OCI-LY7 (cell line): ENCODE results near the gene ARRDC5. TPM values are rescaled to one million over a fixed set of nuclear protein-coding genes. Genes with fewer than 3 reads are reported as not detected.
"Not testable (repeated sequence)": the region's sequence is repeated elsewhere in the genome, so short reads cannot be mapped to it uniquely, and the experiment has no call there.

Experiments used
- BruUV-seq: library from RNA; stranded (reverse); fragments of 400-500 nt; replicated peaks from 2 replicates; lab custom pipeline; 2021; lab: Mats Ljungman, UMichigan
- CTCF ChIA-PET: fragments of 300-600 bp; sonication (Branson Sonifier 250); formaldehyde crosslinking; loops from one replicate; lab custom pipeline; 2022; ENCODE audit warnings: antibody characterized with exemption; ENCODE audit not compliant: unreplicated experiment; lab: Charles Lee
- POLR2A ChIA-PET: fragments of 300-600 bp; sonication (Branson Sonifier 250); formaldehyde crosslinking; loops from one replicate; lab custom pipeline; 2022; ENCODE audit warnings: antibody characterized with exemption; lab: Charles Lee
- DNase-seq: peaks from one replicate; pipeline ENCODE4 v3.0.0-alpha.2; 2015; ENCODE audit warnings: low spot score
- H2AFZ ChIP-seq: fragments of 200-600 bp; sonication (generic), shearing (Covaris generic); 2 replicates; pipeline ENCODE4 v1.6.1; 2014; ENCODE audit warnings: mild to moderate bottlenecking, antibody characterized with exemption, low read length, moderate library complexity
- H3K27ac ChIP-seq: fragments of 200-600 bp; sonication (generic); 2 replicates; pipeline ENCODE4 v1.5.1; 2014; ENCODE audit warnings: mixed run types, low read depth, mild to moderate bottlenecking, moderate library complexity, low read length, inconsistent platforms; ENCODE audit not compliant: poor library complexity, severe bottlenecking
- H3K36me3 ChIP-seq: fragments of 200-600 bp; sonication (generic); 2 replicates; pipeline ENCODE4 v1.6.1; 2014; ENCODE audit warnings: mild to moderate bottlenecking, antibody characterized with exemption, low read length, moderate library complexity, mixed read lengths; ENCODE audit not compliant: insufficient read depth
- H3K4me1 ChIP-seq: fragments of 200-600 bp; sonication (generic); 2 replicates; pipeline ENCODE4 v1.5.1; 2014; ENCODE audit warnings: mild to moderate bottlenecking, low read length; ENCODE audit not compliant: insufficient read depth, poor library complexity, severe bottlenecking
- H3K4me2 ChIP-seq: fragments of 200-600 bp; sonication (generic); 2 replicates; pipeline ENCODE4 v1.6.1; 2014; ENCODE audit warnings: mild to moderate bottlenecking, low read length
- H3K4me3 ChIP-seq: fragments of 200-600 bp; sonication (generic); 2 replicates; pipeline ENCODE4 v1.5.1; 2014; ENCODE audit warnings: mild to moderate bottlenecking, low read depth, low read length; ENCODE audit not compliant: poor library complexity, severe bottlenecking
- H3K79me2 ChIP-seq: fragments of 200-600 bp; sonication (generic); 2 replicates; pipeline ENCODE4 v1.6.1; 2016; ENCODE audit warnings: low read depth, mild to moderate bottlenecking, low read length, moderate library complexity, mixed read lengths; ENCODE audit not compliant: insufficient read depth
- H3K9me2 ChIP-seq: fragments of 200-600 bp; sonication (generic); 2 replicates; pipeline ENCODE4 v1.6.1; 2016; ENCODE audit warnings: mild to moderate bottlenecking, low read length, mixed read lengths; ENCODE audit not compliant: insufficient read depth
- H3K9me3 ChIP-seq: fragments of 200-600 bp; sonication (generic); 2 replicates; pipeline ENCODE4 v1.6.1; 2014; ENCODE audit warnings: mild to moderate bottlenecking, mixed run types, low read length, mixed read lengths
- H4K20me1 ChIP-seq: fragments of 200-600 bp; sonication (generic); 2 replicates; pipeline ENCODE4 v1.6.1; 2014; ENCODE audit warnings: mild to moderate bottlenecking, antibody characterized with exemption, low read length, moderate library complexity, mixed read lengths; ENCODE audit not compliant: insufficient read depth
- CTCF ChIP-seq: fragments of 200-600 bp; sonication (generic); conservative IDR thresholded peaks from 2 replicates; pipeline ENCODE4 v1.5.1; 2014; ENCODE audit warnings: mild to moderate bottlenecking, antibody characterized with exemption, low read length, moderate library complexity, mixed read lengths
- EZH2phosphoT487 ChIP-seq: fragments of 200-600 bp; sonication (generic); IDR thresholded peaks from 2 replicates; pipeline ENCODE4 v1.6.1; 2018; ENCODE audit warnings: low read depth, borderline replicate concordance, mild to moderate bottlenecking, mixed run types, antibody characterized with exemption, low read length, moderate library complexity, mixed read lengths
- intact Hi-C: fragments of 100-400 bp; cut with micrococcal nuclease; formaldehyde crosslinking; loops from one replicate; pipeline ENCODE4 v1.10.0; 2022; ENCODE audit not compliant: unreplicated experiment
- total RNA-seq, 2 experiments: library from RNA; depleted of rRNA in 1 of 2; stranded (reverse); fragments of >200 nt in 1 of 2; shearing (Covaris generic) in 1 of 2; gene quantifications; 2 replicates each; pipeline ENCODE4 v1.2.3, GENCODE V29; 2014 to 2022

ARRDC5 gene
- total RNA-seq, 2 experiments from 2014 or later = not detected

GRCh38 chr19:4849019-4849418 is 53.7 kb downstream of the ARRDC5 start:
- peak overlapping the region; percentile 52 for H3K4me2 ChIP-seq
- H3K4me1 ChIP-seq = peaks cover 43% of the 10 kb centered on the region
- no peaks in the 10 kb centered on the region for H4K20me1 ChIP-seq
- POLR2A ChIA-PET = interaction anchor here (2.5 to 3.5 kb wide), 2 partner anchors 18 to 39 kb away, joined by 7 to 15 read pairs; partner anchors contain the start of gene TICAM1
- peaks cover 71% of the 10 kb centered on the region for H3K36me3 ChIP-seq
- TF ChIP-seq CTCF (no peak), EZH2phosphoT487 (no peak)
- DNase-seq = peak; percentile 87
- no peaks in the 10 kb centered on the region for H3K9me2 ChIP-seq
- H2AFZ ChIP-seq = no peak overlapping the region
- no TSS peak for BruUV-seq
- CTCF ChIA-PET = interaction anchor here (1.3 kb wide), 1 partner anchor 14 kb away, joined by 6 read pairs; no protein-coding TSS in a partner anchor
- no peaks in the 10 kb centered on the region for H3K9me3 ChIP-seq
- intact Hi-C loops = loop anchor here (1.0 kb wide), 1 partner anchor 18 kb away; the partner anchor contains the start of gene TICAM1
- peak overlapping the region; percentile 91 for H3K27ac ChIP-seq
- H3K4me3 ChIP-seq = peak overlapping the region; percentile 12
- peaks cover 4% of the 10 kb centered on the region; the same call in 1 of the 2 replicates for H3K79me2 ChIP-seq

DNA sequence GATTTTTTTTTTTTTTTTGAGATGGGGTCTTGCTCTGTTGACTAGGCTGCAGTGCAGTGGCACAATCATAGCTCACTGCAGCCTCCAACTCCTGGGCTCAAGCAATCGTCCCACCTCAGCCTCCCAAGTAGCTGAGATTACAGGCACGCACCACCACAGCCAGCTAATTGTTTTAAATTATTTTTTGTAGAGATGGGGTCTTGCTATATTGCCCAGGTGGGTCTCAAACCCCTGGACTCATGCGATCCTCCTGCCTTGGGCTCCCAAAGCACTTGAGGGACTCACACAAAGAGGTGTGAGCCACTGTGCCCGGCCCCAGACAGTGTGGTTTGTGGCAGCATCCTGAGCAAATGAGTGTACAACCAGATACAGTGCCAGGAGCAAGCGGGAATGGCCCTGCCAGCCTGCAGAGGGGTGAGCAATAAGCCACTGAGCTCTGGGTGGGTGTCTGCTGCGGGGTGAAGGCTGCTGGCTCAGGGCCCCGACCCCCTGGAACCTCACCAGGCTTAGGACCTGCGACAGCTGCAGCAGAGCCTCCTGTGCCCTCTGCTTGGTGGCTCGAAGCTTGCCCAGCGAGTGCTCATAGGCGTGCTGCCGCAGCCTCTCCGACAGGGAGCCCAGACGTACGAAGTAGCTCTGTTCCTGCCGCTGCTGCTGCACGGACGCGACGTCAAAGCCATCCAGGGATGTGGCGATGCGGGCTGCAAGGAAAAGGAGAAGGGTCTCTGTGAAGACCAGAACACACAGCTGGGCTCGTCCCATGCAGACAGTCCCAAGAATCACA is 55.3 kb downstream of the ARRDC5 start:
- BruUV-seq = no TSS peak
- ChIA-PET POLR2A (interaction anchor here (1.0 kb wide), 1 partner anchor 38 kb away, joined by 3 read pairs; no protein-coding TSS in a partner anchor), CTCF (interaction anchor here (0.6 kb wide), 1 partner anchor 17 kb away, joined by 3 read pairs; no protein-coding TSS in a partner anchor)

GRCh38 chr19:4845975-4846374 is 56.7 kb downstream of the ARRDC5 start:
- H2AFZ ChIP-seq, H3K9me2 ChIP-seq, H3K4me3 ChIP-seq, CTCF ChIA-PET, intact Hi-C loops, POLR2A ChIA-PET, H4K20me1 ChIP-seq, BruUV-seq, H3K79me2 ChIP-seq, H3K9me3 ChIP-seq, DNase-seq, H3K4me2 ChIP-seq: not testable (repeated sequence)
- Histone ChIP-seq H3K27ac (peak overlapping the region; percentile 19), H3K36me3 (peaks cover 82% of the 10 kb centered on the region), H3K4me1 (peaks cover 45% of the 10 kb centered on the region)

More for the DNA sequence above, 55.3 kb downstream of the ARRDC5 start:
- H4K20me1 ChIP-seq = no peaks in the 10 kb centered on the region
- no peak overlapping the region for H3K4me3 ChIP-seq
- peak overlapping the region; percentile 91 for H3K27ac ChIP-seq
- intact Hi-C loops = no loop called here
- TF ChIP-seq EZH2phosphoT487 = no peak
- TF ChIP-seq CTCF = no peak
- H3K9me3 ChIP-seq = no peaks in the 10 kb centered on the region
- peaks cover 4% of the 10 kb centered on the region; the same call in 1 of the 2 replicates for H3K79me2 ChIP-seq
- DNase-seq = no peak
- H2AFZ ChIP-seq = no peak overlapping the region
- no peak overlapping the region for H3K4me2 ChIP-seq
- H3K36me3 ChIP-seq = peaks cover 79% of the 10 kb centered on the region
- peaks cover 49% of the 10 kb centered on the region for H3K4me1 ChIP-seq
- H3K9me2 ChIP-seq = no peaks in the 10 kb centered on the region
